ENCODE results near the gene LSAMP.

DNA sequence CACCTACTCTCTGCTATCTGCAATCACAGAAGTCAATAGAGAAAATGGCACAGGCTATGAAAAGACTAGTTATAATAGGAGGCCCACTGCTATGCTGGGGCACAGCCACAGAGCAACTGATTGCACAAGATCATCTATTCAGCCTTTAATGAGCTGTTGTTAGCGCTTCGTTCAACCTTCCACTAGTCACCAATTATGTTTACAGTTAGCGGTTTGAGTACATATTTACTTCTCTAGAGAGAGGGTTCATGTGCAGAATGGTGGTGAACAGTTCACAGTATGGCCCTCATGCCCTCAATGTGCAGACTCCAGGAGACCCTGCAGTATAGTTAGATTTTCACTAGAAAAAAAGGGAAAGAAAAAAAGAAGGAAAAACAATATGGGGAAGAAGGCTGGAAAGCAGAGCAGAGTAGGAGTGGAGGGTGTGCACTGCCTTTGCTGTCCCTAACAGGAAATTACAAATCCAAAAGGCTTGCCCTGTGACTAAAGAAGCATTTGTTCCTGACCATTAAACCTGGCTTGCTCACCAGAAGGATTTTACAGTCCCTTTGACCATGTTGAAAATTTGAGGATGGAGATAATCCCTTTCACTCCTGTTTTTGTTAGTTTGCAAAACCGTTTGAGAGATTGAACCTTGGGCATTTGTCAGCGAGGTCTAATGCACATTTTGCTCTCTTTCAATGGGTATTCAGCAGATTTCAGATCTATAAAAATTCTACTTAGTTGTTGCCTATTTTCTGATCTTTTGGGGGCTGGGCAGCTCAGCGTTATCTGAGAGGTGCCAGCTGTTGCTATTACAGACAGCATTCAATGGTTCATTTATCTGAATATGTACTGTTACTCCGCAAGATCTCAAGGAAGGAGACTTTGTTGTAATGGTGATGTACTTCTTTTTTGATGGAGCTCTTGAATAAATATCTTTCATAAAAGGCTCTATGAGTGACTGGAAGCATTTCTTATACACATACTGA lies 296.1 kb downstream of the LSAMP start:
- TF ChIP-seq, protein P1, sequence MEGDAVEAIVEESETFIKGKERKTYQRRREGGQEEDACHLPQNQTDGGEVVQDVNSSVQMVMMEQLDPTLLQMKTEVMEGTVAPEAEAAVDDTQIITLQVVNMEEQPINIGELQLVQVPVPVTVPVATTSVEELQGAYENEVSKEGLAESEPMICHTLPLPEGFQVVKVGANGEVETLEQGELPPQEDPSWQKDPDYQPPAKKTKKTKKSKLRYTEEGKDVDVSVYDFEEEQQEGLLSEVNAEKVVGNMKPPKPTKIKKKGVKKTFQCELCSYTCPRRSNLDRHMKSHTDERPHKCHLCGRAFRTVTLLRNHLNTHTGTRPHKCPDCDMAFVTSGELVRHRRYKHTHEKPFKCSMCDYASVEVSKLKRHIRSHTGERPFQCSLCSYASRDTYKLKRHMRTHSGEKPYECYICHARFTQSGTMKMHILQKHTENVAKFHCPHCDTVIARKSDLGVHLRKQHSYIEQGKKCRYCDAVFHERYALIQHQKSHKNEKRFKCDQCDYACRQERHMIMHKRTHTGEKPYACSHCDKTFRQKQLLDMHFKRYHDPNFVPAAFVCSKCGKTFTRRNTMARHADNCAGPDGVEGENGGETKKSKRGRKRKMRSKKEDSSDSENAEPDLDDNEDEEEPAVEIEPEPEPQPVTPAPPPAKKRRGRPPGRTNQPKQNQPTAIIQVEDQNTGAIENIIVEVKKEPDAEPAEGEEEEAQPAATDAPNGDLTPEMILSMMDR (IDR thresholded peaks at IDR 0.05), result no peak
- no peak for TF ChIP-seq EZH2phosphoT487 (IDR thresholded peaks at IDR 0.05)

All from neural progenitor cell (in vitro differentiated cells).